IMR-90 (cell line): ENCODE data around the gene DIPK1A. TPM values are rescaled to one million over a fixed set of nuclear protein-coding genes. Genes with fewer than 3 reads are reported as not detected.

Experiments used
- ATAC-seq: fragments of 200-7000 bp; cut with Tn5 transposase; 2 replicates; pipeline ENCODE4 v1.9.1; 2020; ENCODE audit warnings: low read depth, mild to moderate bottlenecking, moderate library complexity
- BruUV-seq: library from RNA; stranded (reverse); fragments of 400-500 nt; replicated peaks from 2 replicates; lab custom pipeline; 2021; lab: Mats Ljungman, UMichigan
- CTCF ChIA-PET: fragments of 300-600 bp; formaldehyde crosslinking; extraction: SDS; loops from one replicate; lab custom pipeline; 2021; ENCODE audit warnings: antibody characterized with exemption; lab: Yijun Ruan, JAX
- POLR2A ChIA-PET: fragments of 300-600 bp; sonication (Branson Sonifier 250); formaldehyde crosslinking; loops from one replicate; lab custom pipeline; 2022; ENCODE audit warnings: antibody characterized with exemption; ENCODE audit not compliant: unreplicated experiment; lab: Charles Lee
- DNase-seq: peaks from one replicate; pipeline ENCODE4 v3.0.0; 2013
- H2AFZ ChIP-seq: replicated peaks from 2 replicates; pipeline ENCODE3; 2013; ENCODE audit warnings: low read length, mild to moderate bottlenecking; ENCODE audit not compliant: poor library complexity
- H2AK5ac ChIP-seq: 2 replicates; pipeline ENCODE4 v1.6.1; 2013; ENCODE audit warnings: low read depth, low read length, inconsistent platforms
- H2AK9ac ChIP-seq: replicated peaks from 2 replicates; pipeline ENCODE3; 2013; ENCODE audit warnings: mild to moderate bottlenecking, low read depth, low read length, moderate library complexity; ENCODE audit not compliant: poor library complexity
- H2BK120ac ChIP-seq: 2 replicates; pipeline ENCODE4 v1.6.1; 2013; ENCODE audit warnings: low read depth, low read length, inconsistent platforms
- H2BK15ac ChIP-seq: 3 replicates; pipeline ENCODE4 v1.6.1; 2013; ENCODE audit warnings: low read depth, low read length, inconsistent platforms
- H2BK20ac ChIP-seq: 2 replicates; pipeline ENCODE4 v1.6.1; 2013; ENCODE audit warnings: low read depth, mild to moderate bottlenecking, inconsistent platforms, low read length, moderate library complexity
- H2BK5ac ChIP-seq: 2 replicates; pipeline ENCODE4 v1.6.1; 2013; ENCODE audit warnings: mild to moderate bottlenecking, low read depth, low read length, inconsistent platforms; ENCODE audit not compliant: poor library complexity, severe bottlenecking
- H3K14ac ChIP-seq: replicated peaks from 2 replicates; pipeline ENCODE4 v1.6.1; 2013; ENCODE audit warnings: low read depth, low read length, inconsistent platforms
- H3K18ac ChIP-seq: 2 replicates; pipeline ENCODE4 v1.6.1; 2013; ENCODE audit warnings: low read depth, low read length, control low read depth
- H3K23ac ChIP-seq: 2 replicates; pipeline ENCODE4 v1.6.1; 2013; ENCODE audit warnings: low read depth, low read length, inconsistent platforms
- H3K27ac ChIP-seq: 2 replicates; pipeline ENCODE4 v1.5.1; 2013; ENCODE audit warnings: mild to moderate bottlenecking, control low read depth, low read length; ENCODE audit not compliant: insufficient read depth
- H3K27me3 ChIP-seq: 2 replicates; pipeline ENCODE4 v1.6.1; 2013; ENCODE audit warnings: low read length; ENCODE audit not compliant: control insufficient read depth, insufficient read depth
- H3K36me3 ChIP-seq: 2 replicates; pipeline ENCODE4 v1.6.1; 2013; ENCODE audit warnings: low read length, mixed read lengths; ENCODE audit not compliant: control insufficient read depth, insufficient read depth
- H3K4ac ChIP-seq: 2 replicates; pipeline ENCODE4 v1.6.1; 2013; ENCODE audit warnings: low read depth, low read length, inconsistent platforms
- H3K4me1 ChIP-seq: 2 replicates; pipeline ENCODE4 v1.6.1; 2013; ENCODE audit warnings: low read length, mixed read lengths; ENCODE audit not compliant: control insufficient read depth, insufficient read depth
- H3K4me2 ChIP-seq: 2 replicates; pipeline ENCODE4 v1.6.1; 2013; ENCODE audit warnings: low read depth, mild to moderate bottlenecking, control low read depth, low read length, moderate library complexity
- H3K4me3 ChIP-seq: 2 replicates; pipeline ENCODE4 v1.5.1; 2013; ENCODE audit warnings: low read depth, mild to moderate bottlenecking, control low read depth, low read length, moderate library complexity; ENCODE audit not compliant: insufficient read depth
- H3K56ac ChIP-seq: 2 replicates; pipeline ENCODE4 v1.6.1; 2013; ENCODE audit warnings: low read length, inconsistent platforms; ENCODE audit not compliant: insufficient read depth; ENCODE audit errors: extremely low read depth
- H3K79me1 ChIP-seq, 2 experiments: 2 replicates each; pipeline ENCODE4 v1.6.1; 2013; ENCODE audit warnings: low read length in 2 of 2, inconsistent platforms in 1 of 2, low read depth in 1 of 2
- H3K9ac ChIP-seq: 2 replicates; pipeline ENCODE4 v1.6.1; 2013; ENCODE audit warnings: low read depth, low read length, control low read depth
- H3K9me1 ChIP-seq: 2 replicates; pipeline ENCODE4 v1.6.1; 2013; ENCODE audit warnings: low read length, inconsistent platforms; ENCODE audit not compliant: insufficient read depth
- H3K9me3 ChIP-seq: 2 replicates; pipeline ENCODE4 v1.6.1; 2013; ENCODE audit warnings: low read length; ENCODE audit not compliant: control insufficient read depth, insufficient read depth
- H4K20me1 ChIP-seq: 2 replicates; pipeline ENCODE4 v1.6.1; 2013; ENCODE audit warnings: low read length, inconsistent platforms; ENCODE audit not compliant: insufficient read depth
- H4K5ac ChIP-seq: 2 replicates; pipeline ENCODE4 v1.6.1; 2013; ENCODE audit warnings: mild to moderate bottlenecking, low read depth, low read length, control low read depth
- H4K8ac ChIP-seq, 2 experiments: 2 replicates each; pipeline ENCODE4 v1.6.1; 2013; ENCODE audit warnings: low read depth in 2 of 2, low read length in 2 of 2, control low read depth in 1 of 2, inconsistent platforms in 1 of 2
- H4K91ac ChIP-seq: 2 replicates; pipeline ENCODE4 v1.6.1; 2013; ENCODE audit warnings: low read depth, low read length, inconsistent platforms; ENCODE audit not compliant: insufficient read depth
- CEBPB ChIP-seq: IDR thresholded peaks from 2 replicates; pipeline ENCODE4 v1.6.1; 2012; ENCODE audit warnings: low read depth, low read length, improper control_type of control experiment
- MAZ ChIP-seq: IDR thresholded peaks from 2 replicates; pipeline ENCODE4 v1.6.1; 2012; ENCODE audit warnings: low read depth, mild to moderate bottlenecking, low read length, improper control_type of control experiment, moderate library complexity, borderline replicate concordance
- NFE2L2 ChIP-seq: fragments of 150-350 bp; IDR thresholded peaks from 2 replicates; pipeline ENCODE4 v1.6.1; 2016; ENCODE audit warnings: low read depth, mild to moderate bottlenecking, low read length
- WGBS, 2 experiments: methylation state at CpG; one replicate each; pipeline versions ENCODE4 v1.1.5 to v1.1.7; 2013; ENCODE audit warnings: missing lambda C conversion rate in 2 of 2; ENCODE audit not compliant: insufficient read length in 1 of 2; ENCODE audit errors: extremely low coverage in 2 of 2; 5-methylcytosine and 5-hydroxymethylcytosine counted together
- dilution Hi-C: fragments of 300-500 bp; cut with HindIII; formaldehyde crosslinking; loops from one replicate; pipeline ENCODE4 v1.14.3; 2018; ENCODE audit warnings: low sequenced_read_pairs; ENCODE audit not compliant: unreplicated experiment
- in situ Hi-C: fragments of 300-500 bp; cut with MboI; formaldehyde crosslinking; loops from 3 replicates; pipeline ENCODE4 v1.14.3; 2019; ENCODE audit warnings: low sequenced_read_pairs, inconsistent platforms, mixed read lengths
- intact Hi-C: fragments of 100-400 bp; cut with micrococcal nuclease; formaldehyde crosslinking; loops from 2 replicates; pipeline ENCODE4 v1.10.0; 2022
- polyA plus RNA-seq, 3 experiments: library from polyadenylated mRNA; depleted of rRNA; stranded (reverse); fragments of >200 nt; gene quantifications; 2 replicates each; pipeline ENCODE4 v1.2.3, GENCODE V29; 2012; ENCODE audit warnings: low replicate concordance in 1 of 3
- total RNA-seq: library from RNA; depleted of rRNA; stranded (reverse); fragments of >200 nt; gene quantifications from 2 replicates; pipeline ENCODE4 v1.2.3, GENCODE V29; 2012

DIPK1A gene
- total and polyA plus RNA-seq, 2 of the 4 experiments (the other 2 are of a cell fraction) = 4.7 to 5.7 TPM

DNA sequence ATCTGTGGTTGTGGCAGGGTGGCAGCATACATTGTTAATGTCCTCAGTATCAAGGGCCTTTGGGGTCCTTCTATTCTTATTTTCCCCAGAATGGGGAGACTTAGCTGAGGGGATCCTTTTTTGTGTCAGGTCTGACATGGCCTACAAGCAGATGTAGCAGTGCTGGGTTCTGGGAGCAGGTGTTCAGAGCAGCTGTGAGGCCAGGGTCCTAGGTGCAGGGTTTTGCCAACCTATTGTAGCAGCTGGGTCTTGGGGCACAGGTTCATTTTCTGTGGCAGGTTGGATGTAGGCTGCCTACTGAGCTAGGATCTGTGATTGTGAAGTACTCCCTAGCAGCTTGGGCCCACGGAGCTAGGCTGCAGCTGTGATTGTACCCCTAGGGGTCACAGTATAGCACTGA lies 60.1 kb downstream of the DIPK1A start:
- Histone ChIP-seq H3K9ac (no peak overlapping the region), H2BK20ac (no peak overlapping the region; the same call in 1 of the 2 replicates), H3K9me1 (0 out of 2 replicates have a peak, but pooled peaks cover 10% of the 10 kb centered on the region), H3K56ac (no peak overlapping the region), H3K4me2 (no peak overlapping the region), H2BK15ac (no peak overlapping the region), H3K23ac (no peak overlapping the region), H3K27ac (no peak overlapping the region), H3K36me3 (no peaks in the 10 kb centered on the region; the same call in 1 of the 2 replicates), H2BK120ac (no peak overlapping the region), H2AK5ac (no peak overlapping the region), H2AFZ (no peak overlapping the region), H3K9me3 (peaks cover 2% of the 10 kb centered on the region; the same call in 1 of the 2 replicates), H4K20me1 (no peaks in the 10 kb centered on the region), H3K14ac (no peak overlapping the region), H3K79me1 (peaks cover 0 to 5% of the 10 kb centered on the region in 2 experiments; a peak in 1 of 4 replicates), H2AK9ac (no peak overlapping the region), H3K18ac (no peak overlapping the region), H2BK5ac (no peak overlapping the region), H3K4ac (no peak overlapping the region), H4K5ac (no peak overlapping the region), H4K91ac (no peak overlapping the region), H3K4me3 (no peak overlapping the region), H3K27me3 (no peaks in the 10 kb centered on the region), H4K8ac (no peak overlapping the region), H3K4me1 (peaks cover 1% of the 10 kb centered on the region; the same call in 1 of the 2 replicates)
- no CpG with 5 or more reads among the region's 1 CpG for WGBS, 2 experiments
- TF ChIP-seq MAZ (no peak), NFE2L2 (no peak), CEBPB (no peak)
- intact Hi-C loops (no loop called here), dilution Hi-C loops (no loop called here), in situ Hi-C loops (no loop called here)
- no peak for ATAC-seq
- DNase-seq = no peak
- BruUV-seq = no TSS peak
- ChIA-PET POLR2A (no interaction called here), CTCF (interaction anchor here (1.1 kb wide), 1 partner anchor 93 kb away, joined by 3 read pairs; no protein-coding TSS in a partner anchor)
